HG02852 (cell line): ENCODE measurements around the gene PEPD.

Source experiments
- ATAC-seq: cut with Tn5 transposase; IDR thresholded peaks from one replicate; pipeline ENCODE4 v1.9.1; 2021; ENCODE audit warnings: mild to moderate bottlenecking, moderate library complexity; ENCODE audit not compliant: unreplicated experiment

PEPD gene

GRCh38 chr19:33428627-33429125 lies 92.9 kb downstream of the PEPD start:
- no peak for ATAC-seq

DNA sequence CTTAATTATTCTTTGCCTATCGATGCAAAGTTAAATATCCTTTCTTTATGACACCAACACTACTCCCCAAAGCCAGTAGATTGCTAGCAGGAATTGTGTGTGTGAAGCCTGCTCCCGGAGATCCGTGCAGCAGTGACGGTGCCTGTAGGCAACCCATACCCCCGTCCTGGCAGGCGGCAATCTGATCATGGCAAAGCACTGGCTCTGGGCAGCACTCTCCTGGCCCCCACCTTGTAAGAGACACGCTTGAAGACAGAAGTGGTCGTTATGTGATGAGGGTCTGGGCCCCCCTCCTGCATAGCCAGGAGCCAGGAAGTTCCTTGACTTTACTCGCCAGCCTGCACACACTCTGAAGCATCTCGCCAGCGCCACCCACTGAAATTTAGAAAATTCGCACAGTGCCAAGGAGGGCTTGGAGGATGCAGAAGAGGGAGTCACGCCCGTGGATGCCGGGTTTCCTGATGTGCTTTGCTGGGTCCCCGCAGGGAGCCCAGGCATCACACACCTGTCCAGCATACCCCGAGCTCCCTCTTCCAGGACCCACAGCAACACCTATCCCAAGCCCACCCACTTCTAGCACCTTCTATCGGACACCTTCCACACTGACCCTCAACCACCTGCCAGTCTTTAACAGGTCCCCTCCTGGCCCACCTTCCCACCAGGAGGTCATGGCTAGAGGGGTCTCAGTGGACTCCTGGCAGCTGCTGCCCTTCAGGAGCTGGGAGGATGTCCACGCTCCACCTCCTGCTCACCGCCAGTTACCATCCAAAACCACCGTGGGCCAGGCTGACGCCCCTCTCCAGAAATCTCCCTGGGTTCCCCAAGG lies 93.6 kb downstream of the PEPD start:
- no peak for ATAC-seq

DNA sequence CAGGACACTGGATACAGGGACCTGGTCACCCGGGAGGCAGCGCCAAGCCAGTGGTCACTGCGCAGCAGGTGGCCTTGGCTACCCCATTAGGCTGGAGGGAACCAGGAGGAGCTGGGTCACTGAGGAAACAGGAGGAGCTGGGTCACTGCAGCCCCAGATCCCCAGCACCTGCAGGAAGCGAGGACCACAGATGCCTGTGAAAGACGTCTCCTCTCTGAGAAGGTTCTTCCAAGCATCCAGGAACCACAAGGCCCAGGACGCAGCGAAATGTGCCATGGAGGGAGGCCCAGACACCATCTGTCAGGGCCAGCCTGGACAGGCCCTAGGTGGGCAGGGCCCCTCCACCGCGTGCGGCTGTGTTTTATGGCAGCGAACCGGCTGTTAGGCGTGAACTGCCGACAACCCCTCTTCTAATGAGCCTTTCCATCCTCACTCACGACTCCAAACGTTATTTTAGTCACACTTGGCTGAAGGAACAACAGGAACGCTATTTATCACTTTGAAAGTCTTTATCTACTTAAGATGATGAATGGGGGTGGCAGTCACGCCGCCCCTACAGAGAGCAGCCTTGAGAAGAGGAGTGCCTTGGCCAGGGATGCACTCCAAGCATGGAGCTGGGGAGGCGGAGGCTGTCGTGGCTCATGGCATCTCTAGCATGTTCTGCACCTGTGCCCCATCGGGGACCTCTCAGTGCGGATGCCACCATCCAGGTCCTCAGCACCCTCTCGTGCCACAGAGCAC lies 94.8 kb downstream of the PEPD start:
- no peak for ATAC-seq

- ATAC-seq: no peak
Measured at GRCh38 chr19:33424181-33424580, 97.4 kb downstream of the PEPD start.

DNA sequence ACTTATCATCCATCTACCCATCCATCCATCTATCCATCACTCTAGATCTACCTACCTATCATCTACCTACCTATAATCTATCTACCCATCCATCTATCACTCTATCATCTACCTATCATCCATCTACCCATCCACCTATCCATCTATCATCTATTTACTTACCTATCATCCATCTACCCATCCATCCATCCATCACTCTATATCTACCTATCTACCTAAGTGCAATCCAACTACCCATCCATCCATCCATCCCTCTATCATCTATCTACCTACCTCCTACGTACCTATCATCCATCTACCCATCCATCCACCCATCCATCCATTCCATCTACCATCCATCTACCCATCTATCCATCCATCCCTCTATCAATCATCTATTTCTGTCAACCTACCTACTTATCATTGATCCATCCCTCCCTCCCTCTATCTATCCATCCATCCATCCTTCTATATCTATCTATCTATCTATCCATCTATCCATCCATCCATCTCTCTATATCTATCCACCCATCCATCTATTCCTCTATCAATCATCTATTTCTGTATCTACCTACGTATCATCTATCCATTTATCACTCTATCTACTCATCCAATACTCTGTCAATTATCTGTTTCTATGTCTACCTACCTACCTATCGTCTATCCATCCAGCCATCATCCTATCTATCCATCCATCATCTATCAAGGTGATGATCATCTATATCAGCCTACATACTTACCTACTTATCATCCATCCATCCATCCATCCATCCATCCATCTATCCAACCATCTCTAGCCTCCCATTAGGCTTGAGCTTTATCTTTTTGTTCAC lies 99.0 kb downstream of the PEPD start:
- no peak for ATAC-seq

DNA sequence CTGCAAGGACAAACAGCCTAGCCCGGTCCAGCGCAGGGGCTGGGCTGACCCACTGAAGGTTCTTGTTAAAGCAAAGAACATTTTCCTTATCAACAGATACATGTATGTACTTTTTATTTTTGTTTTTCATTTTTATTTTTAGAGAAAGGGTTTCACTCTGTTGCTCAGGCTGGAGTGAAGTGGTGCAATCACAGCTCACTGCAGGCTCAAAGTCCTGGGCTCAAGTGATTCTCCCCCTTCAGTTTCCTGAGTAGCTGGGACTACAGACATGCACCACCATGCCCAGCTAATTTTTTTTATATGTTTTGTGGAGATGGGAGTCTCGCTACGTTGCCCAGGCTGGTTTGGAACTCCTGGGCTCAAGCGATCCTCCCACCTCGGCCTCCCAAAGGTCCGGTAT lies 100.2 kb downstream of the PEPD start:
- ATAC-seq: no peak

DNA sequence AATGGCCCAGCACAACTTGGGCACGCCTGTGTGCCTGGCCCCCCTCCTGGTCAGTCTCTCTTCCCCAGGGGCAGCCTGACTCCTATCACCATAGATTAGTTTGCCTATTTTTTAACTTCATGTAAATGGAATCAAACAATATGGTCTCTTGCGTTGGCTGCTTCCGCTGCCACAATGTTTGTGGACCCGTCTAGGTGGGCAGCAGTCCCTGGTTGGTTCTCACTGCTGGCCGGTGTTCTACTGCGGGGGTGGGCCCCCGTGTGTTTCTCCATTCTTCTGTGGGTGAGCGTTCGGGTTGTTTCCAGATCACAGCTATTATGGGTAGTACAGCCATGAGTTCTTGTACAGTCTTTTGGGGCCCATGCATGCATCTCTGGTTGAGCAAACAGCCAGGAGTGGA lies 100.8 kb downstream of the PEPD start:
- no peak for ATAC-seq

- no peak for ATAC-seq
Measured at GRCh38 chr19:33419788-33420130, 101.8 kb downstream of the PEPD start.

GRCh38 chr19:33418871-33419787 lies 102.5 kb downstream of the PEPD start:
- ATAC-seq: no peak

GRCh38 chr19:33418461-33418860 lies 103.1 kb downstream of the PEPD start:
- no peak for ATAC-seq

- ATAC-seq: no peak
Measured at GRCh38 chr19:33417751-33418150, 103.8 kb downstream of the PEPD start.

GRCh38 chr19:33416307-33417215 lies 105.0 kb downstream of the PEPD start:
- no peak for ATAC-seq

GRCh38 chr19:33414667-33415605 lies 106.7 kb downstream of the PEPD start:
- no peak for ATAC-seq

- ATAC-seq: no peak
Measured at GRCh38 chr19:33413868-33414666, 107.5 kb downstream of the PEPD start.

GRCh38 chr19:33413426-33413725 lies 108.2 kb downstream of the PEPD start:
- ATAC-seq: no peak

GRCh38 chr19:33412601-33413425 lies 108.8 kb downstream of the PEPD start:
- no peak for ATAC-seq
